Islet of Langerhans (tissue), 1 donor: ENCODE results near the gene NUP54.

Experiments
- FAIRE-seq: peaks from one replicate; lab custom pipeline; 2011; peaks lifted over from hg19 to GRCh38; lab: Jason Lieb, UNC

NUP54 gene, protein sequence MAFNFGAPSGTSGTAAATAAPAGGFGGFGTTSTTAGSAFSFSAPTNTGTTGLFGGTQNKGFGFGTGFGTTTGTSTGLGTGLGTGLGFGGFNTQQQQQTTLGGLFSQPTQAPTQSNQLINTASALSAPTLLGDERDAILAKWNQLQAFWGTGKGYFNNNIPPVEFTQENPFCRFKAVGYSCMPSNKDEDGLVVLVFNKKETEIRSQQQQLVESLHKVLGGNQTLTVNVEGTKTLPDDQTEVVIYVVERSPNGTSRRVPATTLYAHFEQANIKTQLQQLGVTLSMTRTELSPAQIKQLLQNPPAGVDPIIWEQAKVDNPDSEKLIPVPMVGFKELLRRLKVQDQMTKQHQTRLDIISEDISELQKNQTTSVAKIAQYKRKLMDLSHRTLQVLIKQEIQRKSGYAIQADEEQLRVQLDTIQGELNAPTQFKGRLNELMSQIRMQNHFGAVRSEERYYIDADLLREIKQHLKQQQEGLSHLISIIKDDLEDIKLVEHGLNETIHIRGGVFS

DNA sequence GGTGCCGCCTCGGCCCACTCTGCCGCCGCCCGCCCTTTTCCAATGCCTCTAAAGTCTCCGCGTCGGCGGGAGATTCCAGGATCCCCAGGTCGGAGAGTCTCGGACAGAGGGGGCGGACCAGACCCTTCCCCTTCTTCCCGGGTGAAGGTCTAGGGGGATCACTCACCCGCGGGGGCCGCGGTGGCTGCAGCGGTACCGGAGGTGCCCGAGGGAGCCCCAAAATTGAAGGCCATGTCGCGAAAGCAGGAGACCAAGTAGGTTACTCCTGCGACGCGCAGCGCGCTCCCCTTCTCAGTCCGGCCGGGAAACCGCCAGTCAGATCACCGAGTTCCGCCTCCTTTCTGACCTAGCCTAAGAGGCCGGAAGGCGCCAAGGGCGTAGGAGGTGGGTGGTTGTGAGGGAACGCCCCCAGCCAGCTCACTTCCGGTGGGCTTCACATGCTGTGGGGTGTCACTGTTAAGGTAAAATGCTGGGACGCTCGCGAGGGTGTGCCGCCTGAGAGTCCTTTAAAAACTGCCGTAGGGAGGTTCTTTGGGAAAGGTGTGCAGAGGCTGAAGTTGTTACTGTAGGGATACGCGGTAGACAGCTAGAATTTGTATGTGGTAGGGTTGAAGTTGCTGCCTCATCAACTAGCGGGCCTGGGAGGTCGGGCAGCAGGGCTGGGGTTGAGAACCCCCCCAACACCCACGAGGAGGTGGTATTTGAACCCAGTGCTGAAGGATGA lies at the start of gene NUP54:
TSS of gene NUP54 (minus strand) at position 256 of the 724 bp plus-strand sequence. CDS start at position 233, 23 bp downstream.
- peak; percentile 5 for FAIRE-seq

DNA sequence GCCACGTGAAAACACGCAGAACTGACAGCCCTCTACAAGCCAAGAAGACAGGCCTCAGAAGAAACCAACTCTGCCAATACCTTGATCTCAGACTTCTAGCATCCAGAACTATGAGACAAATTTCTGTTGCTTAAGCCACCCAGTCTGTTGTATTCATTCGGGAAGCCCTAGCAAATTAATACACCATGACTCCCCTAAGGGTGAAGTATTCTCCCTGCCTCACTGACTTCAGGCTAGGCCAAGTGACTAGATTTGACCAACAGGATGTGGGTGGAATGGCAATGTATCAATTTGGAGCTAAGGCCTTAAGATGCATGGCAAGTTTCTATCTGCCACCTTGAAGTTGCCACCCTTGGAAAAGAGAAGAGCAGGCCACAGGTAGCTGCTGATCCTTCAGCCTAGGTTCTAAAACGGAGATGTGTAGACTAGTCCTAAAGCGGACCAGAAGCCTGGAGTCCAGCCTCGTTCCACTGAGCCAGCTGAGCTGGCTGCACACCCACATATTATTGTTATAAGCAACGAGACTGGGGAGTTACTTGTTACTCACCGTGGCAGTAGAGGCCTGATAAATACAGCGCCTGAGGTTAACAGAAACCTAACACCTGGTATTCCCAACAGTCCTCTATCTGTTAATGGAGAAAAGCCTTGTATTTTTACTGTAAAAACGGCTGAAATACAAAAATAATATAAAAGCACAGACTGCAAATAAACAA lies 49.0 kb upstream of the NUP54 start:
- FAIRE-seq = no peak

DNA sequence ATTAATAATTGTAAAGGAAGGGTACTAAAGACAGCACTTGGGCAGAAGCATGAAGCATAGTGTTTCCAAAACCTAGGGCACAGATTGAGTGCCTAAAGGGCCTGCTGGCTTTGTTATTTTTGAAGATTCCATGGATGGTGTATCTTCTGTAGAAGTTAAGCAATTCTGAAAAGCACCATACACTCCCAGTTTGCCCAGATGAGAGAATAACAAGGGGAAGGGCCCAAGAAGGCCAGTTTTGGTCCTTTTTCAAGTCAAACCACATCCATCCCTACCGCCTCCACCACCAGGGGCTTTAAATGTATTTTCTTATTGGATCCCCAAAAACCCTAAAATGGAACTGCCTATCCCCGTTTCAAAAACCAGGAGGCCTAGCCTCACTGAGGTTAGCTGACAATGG lies 48.2 kb upstream of the NUP54 start:
- FAIRE-seq = no peak

DNA sequence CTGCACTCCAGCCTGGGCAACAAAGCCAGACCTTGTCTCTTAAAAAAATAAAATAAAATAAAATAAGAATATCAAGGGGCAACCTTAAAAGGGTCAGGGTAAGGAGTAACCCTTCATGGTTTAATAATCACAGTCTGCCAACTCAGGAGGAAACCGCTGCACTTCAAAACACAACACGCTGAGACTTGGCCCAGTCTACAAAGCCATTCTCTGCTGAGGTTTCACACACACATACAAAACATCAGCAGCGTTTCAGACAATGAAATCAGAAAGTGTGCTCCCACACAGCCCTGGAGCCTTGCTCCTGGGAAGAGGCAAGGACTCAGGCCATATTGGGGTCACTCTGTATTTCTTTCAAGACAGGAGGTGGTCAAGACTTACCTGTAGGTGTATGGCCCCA lies 47.1 kb upstream of the NUP54 start:
- FAIRE-seq = no peak

DNA sequence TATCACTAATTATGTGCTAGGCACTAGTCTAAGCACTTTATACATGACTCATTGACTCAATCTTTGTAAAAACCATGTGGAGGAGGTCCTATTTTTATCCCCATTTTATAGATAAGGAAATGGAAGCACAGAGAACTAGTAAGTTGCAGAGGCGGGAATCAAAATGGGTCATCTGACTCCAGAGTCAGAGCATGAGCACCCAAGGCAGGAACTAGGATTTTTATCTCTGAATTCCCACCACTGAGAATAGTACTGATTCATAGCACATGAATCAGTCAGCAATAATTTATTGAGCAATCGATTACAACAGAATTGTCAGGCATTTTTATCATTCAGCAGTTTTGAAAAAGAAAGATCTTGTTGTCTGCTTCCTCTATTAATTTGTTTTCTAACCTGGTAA lies 46.1 kb upstream of the NUP54 start:
- peak; percentile 64 for FAIRE-seq

DNA sequence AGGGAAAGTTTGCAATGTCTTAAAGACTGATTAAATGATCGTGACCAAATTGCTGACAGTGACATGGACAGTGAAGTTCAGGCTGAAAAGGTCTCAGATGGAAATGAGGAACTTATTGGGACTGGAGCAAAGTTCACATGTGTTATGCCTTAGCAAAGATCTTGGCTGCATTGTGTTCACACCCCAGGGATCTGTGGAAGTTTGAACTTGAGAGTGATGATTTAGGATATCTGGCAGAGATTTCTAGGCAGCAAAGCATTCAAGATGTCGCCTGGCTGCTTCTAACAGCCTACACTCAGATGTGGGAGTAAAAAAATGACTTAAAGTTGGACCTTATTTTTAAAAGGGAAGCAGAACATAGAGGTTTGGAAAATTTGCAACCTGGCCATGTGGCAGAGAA lies 44.0 kb upstream of the NUP54 start:
- no peak for FAIRE-seq

DNA sequence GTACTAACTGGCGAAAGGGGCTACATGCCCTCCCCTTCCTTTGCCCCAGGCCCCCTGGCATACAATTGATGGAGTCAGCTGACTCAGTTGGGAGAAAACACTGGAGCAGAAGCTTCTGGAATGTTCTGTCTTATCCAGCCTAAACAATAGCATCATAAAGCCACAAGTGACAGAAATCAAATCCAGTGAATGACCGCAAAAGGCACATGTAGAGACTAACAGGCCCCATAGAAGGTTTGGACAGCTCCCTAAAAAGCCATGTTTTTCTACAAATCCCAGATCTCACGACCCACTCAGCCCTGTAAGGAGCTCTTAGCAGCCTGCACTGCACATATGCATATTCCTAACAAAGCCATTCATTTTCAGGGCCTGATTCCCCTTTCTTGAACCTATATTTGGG lies 40.4 kb upstream of the NUP54 start:
- FAIRE-seq = no peak

DNA sequence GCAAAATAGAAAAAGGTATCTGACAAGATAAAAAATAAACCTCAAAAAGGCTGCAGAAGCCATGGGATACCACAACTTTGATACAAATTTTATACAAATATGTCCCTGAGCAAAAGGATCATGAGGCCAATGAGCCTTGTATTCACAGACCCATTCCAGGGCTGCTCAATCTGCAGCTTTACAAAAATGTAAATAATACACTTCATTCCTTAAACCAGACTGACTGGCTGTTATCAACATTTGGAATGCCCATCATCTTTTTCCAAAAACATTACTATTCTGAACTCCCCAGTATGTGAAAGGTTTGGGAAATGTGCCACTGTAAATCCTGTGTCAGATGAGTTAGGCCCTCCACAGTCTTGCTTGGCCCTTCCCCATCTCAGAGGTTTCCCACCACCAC lies 40.0 kb upstream of the NUP54 start:
- no peak for FAIRE-seq

DNA sequence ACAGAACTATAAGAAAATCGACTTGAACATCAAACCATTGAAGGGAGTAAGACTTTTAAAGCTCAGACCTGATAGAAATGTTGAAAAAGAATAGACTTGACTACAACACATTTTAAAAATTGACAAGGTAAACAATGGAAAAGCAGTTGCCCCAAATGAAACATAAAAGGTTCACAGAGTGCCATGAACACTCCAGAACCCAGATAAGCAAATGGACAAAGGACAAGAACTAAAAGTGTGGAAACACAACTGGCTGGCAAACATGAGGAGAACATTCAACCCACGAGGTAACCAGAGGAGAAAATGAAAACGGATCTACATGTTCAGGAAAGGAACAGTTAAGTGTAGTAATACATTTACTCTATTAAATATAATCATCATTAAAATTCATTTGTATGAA lies 39.0 kb upstream of the NUP54 start:
- no peak for FAIRE-seq

DNA sequence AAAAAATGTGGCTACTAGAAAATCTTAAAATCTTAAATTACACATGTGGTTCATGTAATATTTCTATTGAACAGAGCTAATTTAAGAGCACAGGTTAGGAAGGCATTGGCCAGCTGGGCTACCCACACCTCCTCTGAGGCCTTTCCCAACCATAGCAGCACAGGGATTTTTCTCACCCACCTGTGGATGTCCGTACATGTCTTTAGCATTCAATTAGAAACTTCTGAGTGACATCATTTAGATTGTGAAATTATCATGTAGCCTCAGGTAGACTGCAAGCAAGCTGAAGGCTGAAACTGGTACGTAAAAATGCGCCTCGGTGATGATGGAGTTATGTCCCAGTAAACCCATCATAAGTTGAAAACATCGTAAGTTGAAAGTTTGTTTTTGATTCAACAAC lies 34.3 kb upstream of the NUP54 start:
- no peak for FAIRE-seq

DNA sequence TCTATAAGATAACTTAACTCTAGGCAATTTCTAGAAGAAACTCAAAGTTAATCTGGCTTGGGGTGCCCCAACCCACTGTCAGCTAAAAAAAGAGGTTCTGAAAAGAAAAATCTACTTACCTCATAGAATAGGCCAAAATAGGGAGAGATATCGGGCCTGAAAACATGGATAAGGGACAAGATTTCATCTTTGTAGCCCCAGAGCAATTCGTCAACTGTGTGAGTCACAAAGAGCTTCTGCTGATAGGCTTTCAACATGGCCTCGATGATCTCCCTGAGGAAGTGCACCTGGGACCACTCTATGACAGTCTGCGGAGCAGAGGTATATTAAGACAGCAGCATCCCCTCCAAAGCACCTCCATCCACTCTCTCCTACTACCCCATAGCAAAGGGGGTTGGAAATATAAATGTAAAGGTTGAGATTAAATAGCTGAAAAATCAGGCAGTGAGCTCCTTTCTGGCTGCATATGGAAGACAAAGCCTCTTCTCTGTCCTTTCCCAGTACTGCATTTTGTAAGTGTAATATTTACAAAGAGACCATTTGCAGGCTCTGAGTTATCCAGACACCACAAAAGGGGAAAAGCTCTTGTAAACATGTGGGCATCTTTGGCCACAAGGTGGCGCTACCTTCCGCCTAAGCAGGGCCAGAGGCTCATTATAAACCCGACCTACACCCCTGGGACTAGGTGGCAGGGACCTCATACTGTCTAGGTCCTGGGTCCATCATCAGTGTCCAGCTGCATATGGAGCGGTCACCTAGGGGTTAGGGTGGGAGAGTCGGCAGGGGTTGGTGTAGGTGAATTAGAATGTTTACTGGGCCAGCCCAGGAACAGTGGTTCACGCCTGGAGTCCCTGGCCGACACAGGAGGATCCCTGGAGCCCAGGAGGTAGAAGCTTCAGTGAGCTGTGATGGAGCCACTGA lies 31.5 kb upstream of the NUP54 start:
- FAIRE-seq = peak; percentile 5

DNA sequence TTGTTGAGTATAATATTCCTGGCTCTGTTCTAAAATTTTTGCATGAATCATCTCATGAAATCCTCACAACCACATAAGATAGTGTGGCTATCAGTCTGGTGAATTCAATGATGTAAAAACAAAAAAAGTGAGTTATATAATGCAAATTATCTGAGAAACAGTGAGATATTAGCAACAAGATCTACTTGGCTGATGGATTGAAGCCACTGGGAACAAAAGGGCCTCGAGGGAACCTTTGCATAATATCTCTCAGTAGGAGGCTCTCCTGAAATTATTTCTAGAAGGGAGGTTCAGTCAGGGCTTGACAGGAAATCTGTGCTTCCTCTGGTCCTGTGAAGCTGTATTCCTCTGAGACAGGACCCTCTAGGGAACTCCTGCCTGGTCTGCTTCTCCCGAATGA lies 30.1 kb upstream of the NUP54 start:
- no peak for FAIRE-seq

DNA sequence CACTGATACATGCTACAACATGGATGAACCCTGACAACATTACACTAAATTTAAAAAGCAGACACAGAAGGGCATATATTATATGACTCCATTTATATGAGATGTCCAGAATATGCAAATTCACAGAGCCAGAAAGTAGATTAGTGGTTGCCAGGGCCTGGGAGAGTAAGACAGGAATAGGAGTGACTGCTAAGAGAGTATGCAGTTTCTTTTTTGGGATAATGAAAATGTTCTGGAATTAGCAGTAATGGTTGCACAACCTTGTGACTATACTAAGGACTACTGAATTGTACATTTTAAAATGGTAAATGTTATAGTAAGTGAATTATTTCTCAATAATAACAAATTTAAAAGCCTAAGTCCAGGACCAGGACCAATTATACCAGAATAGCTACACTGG lies 29.5 kb upstream of the NUP54 start:
- no peak for FAIRE-seq

DNA sequence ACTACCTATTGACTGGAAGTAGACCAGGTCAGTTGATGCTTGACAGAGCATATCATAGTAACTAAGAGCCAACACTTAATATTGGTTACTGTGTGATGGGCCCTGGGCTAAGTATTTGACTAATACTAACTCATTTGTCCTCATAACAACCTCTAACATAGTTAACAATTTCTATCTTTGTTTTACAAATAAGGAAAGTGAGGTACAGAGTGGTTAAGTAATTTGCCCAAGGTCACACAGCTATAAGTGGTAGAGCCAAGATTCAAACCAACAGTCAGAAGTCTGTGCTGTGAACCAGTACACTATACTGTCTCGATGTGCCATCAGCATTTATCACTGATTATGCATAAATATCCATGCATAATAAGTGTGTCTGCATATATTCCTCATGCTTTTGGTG lies 27.1 kb upstream of the NUP54 start:
- FAIRE-seq = no peak

DNA sequence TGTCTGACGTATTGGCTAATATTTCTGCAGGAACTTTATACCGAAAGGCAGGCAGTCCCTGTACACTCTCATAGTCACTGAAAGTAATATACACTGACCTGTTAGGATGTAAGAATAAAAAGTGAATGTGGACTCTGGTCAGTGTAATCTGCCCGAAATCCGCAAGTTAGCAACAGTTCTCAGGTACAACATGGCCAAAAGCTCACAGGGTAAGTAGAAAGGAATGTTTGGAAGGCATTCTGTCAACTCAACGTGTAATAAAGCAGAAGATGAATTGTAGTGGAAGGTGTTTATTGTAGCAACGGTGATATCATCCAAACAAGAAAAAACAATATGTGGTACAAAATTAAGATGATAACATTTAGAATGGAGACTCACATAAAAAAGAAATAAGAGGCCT lies 26.0 kb upstream of the NUP54 start:
- FAIRE-seq = no peak

DNA sequence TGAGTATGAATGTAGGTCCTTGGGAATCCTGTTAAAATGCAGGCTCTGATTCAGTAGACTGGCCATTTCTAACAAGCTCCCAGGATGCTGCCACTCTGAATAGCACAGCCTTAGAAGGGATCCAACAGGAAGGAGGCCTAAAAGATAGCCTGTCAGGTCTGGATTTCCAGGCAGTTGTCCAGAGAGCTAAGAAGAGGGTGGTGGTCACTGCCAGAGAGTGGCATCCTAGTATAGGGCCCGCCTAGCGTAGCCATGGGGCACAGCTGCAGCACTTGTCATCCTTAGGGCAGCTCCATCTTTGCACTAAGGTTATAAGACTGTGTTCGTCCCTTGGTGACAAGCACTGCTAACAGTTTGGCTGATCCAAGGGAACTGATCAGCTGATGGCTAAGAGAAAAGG lies 20.5 kb upstream of the NUP54 start:
- no peak for FAIRE-seq

DNA sequence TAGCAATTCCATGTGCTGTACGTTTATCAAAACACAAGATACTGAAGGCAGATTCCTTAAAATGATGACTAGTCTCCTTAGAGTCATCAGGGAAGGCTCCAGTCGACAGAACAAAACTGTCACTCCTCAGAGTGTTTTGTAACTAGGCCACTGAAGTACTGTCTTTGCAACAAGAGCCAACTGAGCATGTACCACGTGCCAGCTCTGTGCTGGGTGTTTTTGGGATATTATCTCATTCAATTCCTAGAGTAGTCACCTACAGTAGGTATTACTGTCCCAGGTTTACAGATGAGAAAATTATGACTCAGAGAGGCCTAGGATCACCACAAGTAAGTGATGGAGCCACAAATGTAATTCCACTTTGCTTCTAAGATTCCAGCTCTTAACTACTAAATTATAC lies 18.3 kb upstream of the NUP54 start:
- no peak for FAIRE-seq

DNA sequence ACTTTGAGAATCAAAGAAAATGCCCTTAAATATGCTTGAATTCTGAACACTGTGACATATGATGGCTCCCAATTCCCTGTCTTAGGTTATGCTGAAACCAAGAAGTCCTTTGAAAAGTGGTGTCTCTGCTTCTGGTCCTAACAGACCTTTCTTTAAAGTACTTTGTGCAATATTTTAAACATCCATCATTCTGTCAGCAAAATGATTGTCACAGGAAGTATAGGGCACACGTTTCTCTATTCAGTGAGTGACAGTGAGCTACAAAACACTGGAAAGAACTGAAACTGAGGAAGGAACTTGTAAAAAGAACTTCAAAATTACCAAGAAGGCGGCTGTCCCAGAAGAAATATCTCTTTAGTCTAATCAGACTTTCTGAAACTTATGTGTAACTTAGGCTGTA lies 12.2 kb upstream of the NUP54 start:
- no peak for FAIRE-seq

DNA sequence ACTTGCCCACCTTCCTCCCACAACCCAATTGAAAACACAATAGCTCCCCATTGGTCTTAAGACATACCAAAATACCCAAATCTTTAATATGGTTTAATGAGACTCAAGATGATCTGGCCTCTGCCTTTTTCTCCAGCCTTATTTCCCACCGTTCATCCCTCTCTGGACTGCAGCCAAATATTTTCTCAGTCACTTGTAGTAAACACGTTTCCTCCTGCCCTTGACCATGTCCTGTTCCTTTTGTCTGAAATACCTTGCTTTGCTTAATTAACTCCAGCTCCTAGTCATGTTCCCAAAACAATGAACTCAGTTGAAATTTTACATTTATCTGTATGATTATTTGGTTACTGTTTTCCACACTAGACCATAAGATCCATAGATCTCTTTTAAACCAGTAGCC lies 8.4 kb upstream of the NUP54 start:
- FAIRE-seq = no peak

DNA sequence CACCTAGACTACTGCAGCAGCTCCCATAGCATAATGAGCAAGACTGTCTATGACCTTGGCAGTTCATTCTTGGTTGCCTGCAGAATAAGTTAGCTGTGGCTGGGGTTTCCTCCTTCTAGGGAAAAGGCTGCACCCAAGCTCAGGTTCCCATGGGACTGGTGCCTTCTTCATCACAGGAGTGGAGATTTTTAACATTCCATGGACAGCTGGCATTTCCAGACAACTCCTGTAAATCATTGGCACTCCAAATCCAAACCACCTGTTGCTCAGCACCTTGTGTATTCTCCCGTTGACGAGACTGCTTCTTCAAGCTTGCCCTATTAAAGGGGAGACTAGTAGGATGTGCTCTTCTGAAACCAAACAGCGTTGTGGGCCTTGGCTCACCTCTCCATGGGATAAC lies 7.8 kb upstream of the NUP54 start:
- FAIRE-seq = no peak

DNA sequence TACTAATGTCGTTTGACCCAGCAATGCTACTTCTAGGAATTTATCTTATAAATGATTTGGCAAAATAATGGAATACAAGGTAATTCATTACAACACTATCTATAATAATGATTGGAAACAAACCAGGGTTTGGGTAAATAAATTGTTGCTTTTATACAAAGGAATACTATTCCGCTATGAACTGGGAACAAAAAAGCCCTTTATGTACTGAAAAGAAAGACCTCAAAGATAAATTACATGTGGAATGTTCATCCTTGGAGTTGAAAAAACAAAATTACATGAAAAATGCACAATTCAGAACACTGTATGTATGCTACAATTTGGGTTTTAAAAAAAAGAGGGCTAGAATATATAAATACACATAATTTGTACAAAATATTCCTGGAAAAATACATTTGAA lies 5.2 kb upstream of the NUP54 start:
- no peak for FAIRE-seq
